ENCODE results near the gene TPCN1. TPM values are rescaled to one million over a fixed set of nuclear protein-coding genes. Genes with fewer than 3 reads are reported as not detected.

The TPCN1 gene
- total RNA-seq, 1 experiment from 2014 or later: 29.7 TPM

- CTCF ChIA-PET: no interaction called here
- BruUV-seq (replicated peaks): TSS peak; percentile 38
- H3K4me2 ChIP-seq (ENCODE audit: low read length): no peak overlapping the region
- H3K9me2 ChIP-seq (ENCODE audit: insufficient read depth): no peaks in the 10 kb centered on the region
- no peak overlapping the region for H2AFZ ChIP-seq (ENCODE audit: low read depth, low read length, poor library complexity, severe bottlenecking)
- H3K27ac ChIP-seq (ENCODE audit: low read depth, low read length): 0 out of 2 replicates have a peak overlapping the region, but pooled peaks have one; percentile 13
- intact Hi-C loops (cut with micrococcal nuclease): loop anchor here (5.0 kb wide), 1 partner anchor 101 kb away; no protein-coding TSS in a partner anchor
- H3K4me3 ChIP-seq (replicated peaks in 1 of 2; ENCODE audit: low read depth in 1 of 2, low read length in 2 of 2): no peak overlapping the region
- DNase-seq (ENCODE audit: low read depth, low spot score): no peak
- no peaks in the 10 kb centered on the region for H4K20me1 ChIP-seq (ENCODE audit: insufficient read depth)
- peaks cover 22 to 25% of the 10 kb centered on the region in 2 experiments for H3K4me1 ChIP-seq (ENCODE audit: control insufficient read depth in 1 of 2, insufficient read depth in 2 of 2, low read length in 2 of 2)
- ATAC-seq: no peak
- RAD21 ChIA-PET (ENCODE audit: low non-redundant PET in 1 of 2, low total read pairs in 2 of 2, uncharacterized antibody in 2 of 2, unreplicated experiment in 2 of 2): no interaction called here
- H3K27me3 ChIP-seq (ENCODE audit: insufficient read depth, low read length): no peaks in the 10 kb centered on the region
- POLR2A ChIA-PET: no interaction called here
- no peaks in the 10 kb centered on the region for H3K9me3 ChIP-seq (ENCODE audit: control insufficient read depth in 1 of 2, insufficient read depth in 1 of 2, low read depth in 1 of 2, low read length in 2 of 2)
- no peak overlapping the region for H3K9ac ChIP-seq (ENCODE audit: low read length)
- TF ChIP-seq SP1 (IDR thresholded peaks at IDR 0.05; ENCODE audit: low read depth) (no peak), EZH2 (IDR thresholded peaks at IDR 0.05) (no peak), ELF1 (IDR thresholded peaks at IDR 0.05; ENCODE audit: borderline replicate concordance, low read depth) (no peak), REST (IDR thresholded peaks at IDR 0.05; ENCODE audit: low read depth) (no peak), ZBTB33 (IDR thresholded peaks at IDR 0.05; ENCODE audit: extremely low read depth, insufficient replicate concordance, low read length) (no peak), POLR2A (IDR thresholded peaks at IDR 0.05; ENCODE audit: borderline replicate concordance, extremely low read depth, insufficient read depth, insufficient read length) (no peak), YY1 (IDR thresholded peaks at IDR 0.05; ENCODE audit: extremely low read depth, insufficient replicate concordance, low read depth, low read length) (no peak), SRF (IDR thresholded peaks at IDR 0.05; ENCODE audit: low read depth) (no peak), JUND (IDR thresholded peaks at IDR 0.05) (no peak), RAD21 (IDR thresholded peaks at IDR 0.05; ENCODE audit: low read depth) (no peak)
- no peaks in the 10 kb centered on the region for H3K36me3 ChIP-seq (ENCODE audit: control insufficient read depth in 1 of 2, insufficient read depth in 2 of 2, low read length in 2 of 2)
- no peaks in the 10 kb centered on the region for H3K79me2 ChIP-seq (ENCODE audit: insufficient read depth, low read length)
Observed at GRCh38 chr12:113297621-113298471, 76.6 kb downstream of the TPCN1 start.

All from HCT116 (cell line).